HEK293 (cell line): ENCODE data around the gene VPS26B.

Source experiments
- CTCF ChIA-PET: fragments of 350-600 bp; formaldehyde crosslinking; extraction: SDS; loops from one replicate; lab custom pipeline; 2021; ENCODE audit warnings: antibody characterized with exemption; lab: Yijun Ruan, JAX
- POLR2A ChIA-PET: fragments of 300-600 bp; formaldehyde crosslinking; extraction: SDS; loops from one replicate; lab custom pipeline; 2020; ENCODE audit warnings: antibody characterized with exemption, inconsistent platforms; lab: Yijun Ruan, JAX
- H3K27ac ChIP-seq: fragments of 200-500 bp; sonication (Bioruptor generic); 2 replicates; pipeline ENCODE4 v1.5.1; 2014; ENCODE audit warnings: low read depth, low read length, control low read depth, inconsistent platforms; ENCODE audit errors: extremely low read depth
- H3K36me3 ChIP-seq, 2 experiments: fragments of 200-500 bp in 1 of 2; sonication (Bioruptor generic) in 1 of 2; 1 replicate in 1 of 2; 2 replicates in 1 of 2; pipeline ENCODE4 v1.5.1; 2014 to 2017; ENCODE audit warnings: inconsistent platforms in 2 of 2, low read length in 2 of 2; ENCODE audit not compliant: control insufficient read depth in 2 of 2, insufficient read depth in 1 of 2
- H3K4me1 ChIP-seq: fragments of 200-500 bp; sonication (Bioruptor generic); 2 replicates; pipeline ENCODE4 v1.5.1; 2014; ENCODE audit warnings: mild to moderate bottlenecking, low read length, inconsistent platforms; ENCODE audit not compliant: control insufficient read depth, insufficient read depth
- H3K4me3 ChIP-seq: 2 replicates; pipeline ENCODE4 v1.5.1; 2011; ENCODE audit warnings: low read depth, mild to moderate bottlenecking, control low read depth, low read length, moderate library complexity
- H3K9me3 ChIP-seq: fragments of 200-500 bp; sonication (Bioruptor generic); 2 replicates; pipeline ENCODE4 v1.5.1; 2014; ENCODE audit warnings: low read depth, low read length, inconsistent platforms; ENCODE audit not compliant: control insufficient read depth, insufficient read depth
- ATF2 ChIP-seq: fragments of 450-650 bp; formaldehyde crosslinking; IDR thresholded peaks from 2 replicates; pipeline ENCODE4 v1.5.1; 2016; ENCODE audit warnings: missing biosample characterization, missing genetic modification characterization, low read depth
- GLIS1 ChIP-seq: fragments of 450-650 bp; formaldehyde crosslinking; IDR thresholded peaks from 2 replicates; pipeline ENCODE4 v1.5.1; 2016; ENCODE audit warnings: missing biosample characterization, missing genetic modification characterization
- PRDM1 ChIP-seq: fragments of 450-650 bp; formaldehyde crosslinking; IDR thresholded peaks from 2 replicates; pipeline ENCODE4; 2016; ENCODE audit warnings: missing biosample characterization, missing genetic modification characterization
- PRDM10 ChIP-seq: fragments of 450-650 bp; formaldehyde crosslinking; IDR thresholded peaks from 2 replicates; pipeline ENCODE4 v1.5.1; 2016; ENCODE audit warnings: missing biosample characterization, missing genetic modification characterization
- YY1 ChIP-seq: fragments of 450-650 bp; formaldehyde crosslinking; IDR thresholded peaks from 2 replicates; pipeline ENCODE4 v1.5.1; 2018; ENCODE audit warnings: missing biosample characterization, missing genetic modification characterization
- ZBTB17 ChIP-seq: fragments of 450-650 bp; formaldehyde crosslinking; IDR thresholded peaks from 2 replicates; pipeline ENCODE4 v1.5.1; 2016; ENCODE audit warnings: missing biosample characterization, missing genetic modification characterization
- ZBTB8A ChIP-seq: fragments of 450-650 bp; formaldehyde crosslinking; IDR thresholded peaks from 2 replicates; pipeline ENCODE4 v1.5.1; 2016; ENCODE audit warnings: missing biosample characterization, missing genetic modification characterization
- ZIC2 ChIP-seq: fragments of 450-650 bp; formaldehyde crosslinking; IDR thresholded peaks from 2 replicates; pipeline ENCODE4 v1.5.1; 2016; ENCODE audit warnings: missing biosample characterization, missing genetic modification characterization
- ZNF121 ChIP-seq: fragments of 450-650 bp; formaldehyde crosslinking; IDR thresholded peaks from 2 replicates; pipeline ENCODE4 v1.5.1; 2016; ENCODE audit warnings: missing biosample characterization, missing genetic modification characterization
- ZNF133 ChIP-seq: fragments of 450-650 bp; formaldehyde crosslinking; IDR thresholded peaks from 2 replicates; pipeline ENCODE4 v1.5.1; 2016; ENCODE audit warnings: missing biosample characterization, missing genetic modification characterization
- ZNF157 ChIP-seq: fragments of 450-650 bp; formaldehyde crosslinking; IDR thresholded peaks from 2 replicates; pipeline ENCODE4 v1.5.1; 2016; ENCODE audit warnings: missing biosample characterization, missing genetic modification characterization
- ZNF18 ChIP-seq: fragments of 450-650 bp; formaldehyde crosslinking; IDR thresholded peaks from 2 replicates; pipeline ENCODE4 v1.5.1; 2016; ENCODE audit warnings: missing biosample characterization, missing genetic modification characterization
- ZNF19 ChIP-seq: fragments of 450-650 bp; formaldehyde crosslinking; IDR thresholded peaks from 2 replicates; pipeline ENCODE4; 2016; ENCODE audit warnings: missing biosample characterization, missing genetic modification characterization, low read depth
- ZNF350 ChIP-seq: fragments of 450-650 bp; formaldehyde crosslinking; IDR thresholded peaks from 2 replicates; pipeline ENCODE4 v1.5.0; 2017; ENCODE audit warnings: missing biosample characterization, mild to moderate bottlenecking, missing genetic modification characterization
- ZNF366 ChIP-seq: fragments of 450-650 bp; formaldehyde crosslinking; conservative IDR thresholded peaks from 2 replicates; pipeline ENCODE4 v1.5.1; 2016; ENCODE audit warnings: missing biosample characterization, missing genetic modification characterization
- ZNF624 ChIP-seq: fragments of 450-650 bp; formaldehyde crosslinking; IDR thresholded peaks from 2 replicates; pipeline ENCODE4 v1.5.1; 2017; ENCODE audit warnings: missing biosample characterization, missing genetic modification characterization
- ZNF629 ChIP-seq: fragments of 450-650 bp; formaldehyde crosslinking; IDR thresholded peaks from 2 replicates; pipeline ENCODE4 v1.5.1; 2017; ENCODE audit warnings: missing biosample characterization, missing genetic modification characterization
- ZNF660 ChIP-seq: fragments of 450-650 bp; IDR thresholded peaks from 2 replicates; pipeline ENCODE4 v1.5.1; 2018; ENCODE audit warnings: missing biosample characterization, mild to moderate bottlenecking, missing genetic modification characterization
- ZNF670 ChIP-seq: fragments of 450-650 bp; formaldehyde crosslinking; IDR thresholded peaks from 2 replicates; pipeline ENCODE4 v1.5.1; 2016; ENCODE audit warnings: missing biosample characterization, missing genetic modification characterization, low read depth

The VPS26B gene

GRCh38 chr11:134271978-134272377 lies 47.5 kb downstream of the VPS26B start:
- TF ChIP-seq ZNF660 (tag by site-specific recombination) (no peak), ZNF121 (tag by site-specific recombination) (peak; percentile 53; the same call in 1 of the 2 replicates)
- TF ChIP-seq, all 188 proteins: peak for 1
- H3K4me1 ChIP-seq = peaks cover 7% of the 10 kb centered on the region
- H3K36me3 ChIP-seq = no peaks in the 10 kb centered on the region
- CTCF ChIA-PET = interaction anchor here (0.5 to 5.4 kb wide), 2 partner anchors 10 to 198 kb away, joined by 3 to 35 read pairs; no protein-coding TSS in a partner anchor
- H3K9me3 ChIP-seq = no peaks in the 10 kb centered on the region
- POLR2A ChIA-PET = interaction anchor here (1.4 to 2.2 kb wide), 2 partner anchors 10 to 47 kb away, joined by 4 to 11 read pairs; partner anchors contain the start of genes NCAPD3 and VPS26B
- no peak overlapping the region for H3K4me3 ChIP-seq
- no peak overlapping the region for H3K27ac ChIP-seq

GRCh38 chr11:134272381-134273316 lies 48.2 kb downstream of the VPS26B start:
- no peaks in the 10 kb centered on the region for H3K36me3 ChIP-seq
- no peak for TF ChIP-seq ZNF350
- TF ChIP-seq PRDM10 (tag by site-specific recombination) = 0 out of 2 replicates have a peak, but pooled peaks have one; percentile 15
- no peak for TF ChIP-seq ZNF157 (tag by site-specific recombination)
- TF ChIP-seq GLIS1 (tag by site-specific recombination) = peak; percentile 84
- TF ChIP-seq ZNF19 (tag by site-specific recombination) = no peak
- no peak for TF ChIP-seq ZNF670 (tag by site-specific recombination)
- TF ChIP-seq ZBTB17 (tag by site-specific recombination) = 0 out of 2 replicates have a peak, but pooled peaks have one; percentile 14
- no peak for TF ChIP-seq YY1 (tag by site-specific recombination)
- TF ChIP-seq ZNF133 (tag by site-specific recombination) = no peak
- peak; percentile 25; the same call in 1 of the 2 replicates for TF ChIP-seq ZBTB8A (tag by site-specific recombination)
- TF ChIP-seq ZNF624 (tag by site-specific recombination) = no peak
- TF ChIP-seq PRDM1 (tag by site-specific recombination) = 0 out of 2 replicates have a peak, but pooled peaks have one; percentile 6
- peak; percentile 94 for TF ChIP-seq ZIC2
- peak; percentile 35; the same call in 1 of the 2 replicates for TF ChIP-seq ZNF18 (tag by site-specific recombination)
- TF ChIP-seq ZNF629 = peak; percentile 60
- peak; percentile 60 for TF ChIP-seq ATF2 (tag by site-specific recombination)
- peak; percentile 20; the same call in 1 of the 2 replicates for TF ChIP-seq ZNF366 (tag by site-specific recombination)
- TF ChIP-seq, all 188 proteins: peak for 10
- ChIA-PET CTCF (interaction anchor here (0.7 to 5.4 kb wide), 4 partner anchors 11 to 274 kb away, joined by 3 to 35 read pairs (median 5); no protein-coding TSS in a partner anchor), POLR2A (interaction anchor here (0.8 to 2.2 kb wide), 4 partner anchors 11 to 239 kb away, joined by 3 to 11 read pairs (median 8); partner anchors contain the start of genes ACAD8, NCAPD3, THYN1 and VPS26B)
- Histone ChIP-seq H3K4me1 (peaks cover 7% of the 10 kb centered on the region), H3K4me3 (no peak overlapping the region), H3K27ac (no peak overlapping the region), H3K9me3 (no peaks in the 10 kb centered on the region)
